Osteoblast (primary cell): ENCODE measurements around the gene PPP2R5C. TPM values are rescaled to one million over a fixed set of nuclear protein-coding genes. Genes with fewer than 3 reads are reported as not detected.

Source experiments
- DNase-seq: peaks from one replicate; pipeline ENCODE4 v3.0.0; 2011; ENCODE audit warnings: low spot score, mixed read lengths; ENCODE audit not compliant: insufficient read length; ENCODE audit errors: missing footprints
- H2AFZ ChIP-seq: 2 replicates; pipeline ENCODE4 v1.6.0; 2011; ENCODE audit warnings: mild to moderate bottlenecking, low read length
- H3K27ac ChIP-seq: 2 replicates; pipeline ENCODE4 v1.5.1; 2011; ENCODE audit warnings: mild to moderate bottlenecking, low read depth, low read length, moderate library complexity
- H3K27me3 ChIP-seq: 2 replicates; pipeline ENCODE4 v1.6.0; 2012; ENCODE audit warnings: mild to moderate bottlenecking, control low read depth, inconsistent platforms, low read length, moderate library complexity; ENCODE audit not compliant: insufficient read depth
- H3K36me3 ChIP-seq: 2 replicates; pipeline ENCODE4 v1.5.1; 2011; ENCODE audit warnings: mild to moderate bottlenecking, low read length, control low read depth, moderate library complexity; ENCODE audit not compliant: insufficient read depth
- H3K4me1 ChIP-seq: 2 replicates; pipeline ENCODE4 v1.5.1; 2011; ENCODE audit warnings: mild to moderate bottlenecking, low read length, control low read depth, moderate library complexity; ENCODE audit not compliant: insufficient read depth
- H3K4me2 ChIP-seq: 2 replicates; pipeline ENCODE4 v1.6.0; 2011; ENCODE audit warnings: mild to moderate bottlenecking, low read length; ENCODE audit not compliant: insufficient read depth
- H3K4me3 ChIP-seq: fragments of 200-600 bp; sonication (generic); 3 replicates; pipeline ENCODE4 v1.5.1; 2012; ENCODE audit warnings: mild to moderate bottlenecking, low read length, inconsistent platforms; ENCODE audit not compliant: insufficient read depth
- H3K79me2 ChIP-seq: 2 replicates; pipeline ENCODE4 v1.6.0; 2012; ENCODE audit warnings: mild to moderate bottlenecking, low read length, control low read depth, inconsistent platforms; ENCODE audit not compliant: insufficient read depth
- H3K9me3 ChIP-seq: 2 replicates; pipeline ENCODE4 v1.5.1; 2011; ENCODE audit warnings: low read depth, low read length, control low read depth
- H4K20me1 ChIP-seq: 2 replicates; pipeline ENCODE4 v1.6.0; 2012; ENCODE audit warnings: mild to moderate bottlenecking, low read length, control low read depth; ENCODE audit not compliant: insufficient read depth
- CTCF ChIP-seq: IDR thresholded peaks from 2 replicates; pipeline ENCODE4 v1.5.1; 2011; ENCODE audit warnings: mild to moderate bottlenecking, low read depth, low read length, moderate library complexity; ENCODE audit errors: extremely low read depth
- total RNA-seq: library from RNA; depleted of rRNA; stranded (reverse); fragments of >200 nt; gene quantifications from 2 replicates; pipeline ENCODE4 v1.2.3, GENCODE V29; 2012

The PPP2R5C gene
- total RNA-seq, 1 donor: 101 TPM

DNA sequence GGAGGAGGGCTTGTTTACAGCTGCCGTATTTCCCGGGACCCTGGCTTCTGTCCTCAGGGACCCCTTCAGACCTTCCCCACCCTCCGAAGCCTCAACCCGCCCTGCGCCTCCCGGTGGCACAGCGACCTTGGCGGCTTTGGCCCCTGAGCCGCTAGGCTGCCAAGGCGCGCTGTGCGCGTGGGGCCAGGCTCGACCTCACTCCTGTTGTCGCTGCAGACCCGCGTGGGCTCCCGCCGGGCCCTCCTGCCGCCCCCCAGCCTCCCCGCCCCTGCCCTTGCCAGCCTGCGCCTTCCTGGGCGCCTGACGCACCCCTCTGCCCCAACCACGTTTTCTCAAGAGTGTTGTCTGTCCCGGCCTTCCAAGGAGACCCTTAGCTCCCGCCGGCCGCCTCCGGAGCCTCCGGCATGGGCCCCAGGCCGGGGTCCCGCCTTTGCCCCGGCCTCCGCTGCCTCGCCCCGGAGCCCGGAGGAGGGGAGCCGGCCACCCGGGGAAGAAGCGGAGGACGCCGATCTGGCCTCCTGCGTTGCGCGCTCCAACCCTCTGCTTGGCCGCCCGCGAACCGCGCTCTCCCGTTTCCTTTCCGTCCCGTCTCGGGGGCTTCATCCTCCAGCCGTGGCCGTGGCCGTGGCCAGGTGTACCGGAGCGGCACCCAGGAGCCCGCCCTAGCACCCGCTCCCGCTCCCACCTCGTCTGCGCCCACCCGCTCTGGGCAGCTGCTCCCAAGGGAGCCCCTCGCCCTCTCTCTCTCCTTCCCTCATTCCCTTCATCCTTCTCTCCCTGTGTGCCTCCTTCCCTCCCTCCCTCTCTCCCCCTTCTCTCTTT is 19.9 kb downstream of the PPP2R5C start:
- Histone ChIP-seq H3K9me3 (no peaks in the 10 kb centered on the region), H3K4me1 (no peaks in the 10 kb centered on the region), H3K36me3 (no peaks in the 10 kb centered on the region), H4K20me1 (peaks cover 26% of the 10 kb centered on the region), H3K27ac (no peak overlapping the region), H2AFZ (no peak overlapping the region), H3K27me3 (peaks cover 24% of the 10 kb centered on the region), H3K4me3 (peak overlapping the region; percentile 68), H3K79me2 (no peaks in the 10 kb centered on the region), H3K4me2 (peak overlapping the region; percentile 84)
- TF ChIP-seq CTCF: no peak
- no peak for DNase-seq

DNA sequence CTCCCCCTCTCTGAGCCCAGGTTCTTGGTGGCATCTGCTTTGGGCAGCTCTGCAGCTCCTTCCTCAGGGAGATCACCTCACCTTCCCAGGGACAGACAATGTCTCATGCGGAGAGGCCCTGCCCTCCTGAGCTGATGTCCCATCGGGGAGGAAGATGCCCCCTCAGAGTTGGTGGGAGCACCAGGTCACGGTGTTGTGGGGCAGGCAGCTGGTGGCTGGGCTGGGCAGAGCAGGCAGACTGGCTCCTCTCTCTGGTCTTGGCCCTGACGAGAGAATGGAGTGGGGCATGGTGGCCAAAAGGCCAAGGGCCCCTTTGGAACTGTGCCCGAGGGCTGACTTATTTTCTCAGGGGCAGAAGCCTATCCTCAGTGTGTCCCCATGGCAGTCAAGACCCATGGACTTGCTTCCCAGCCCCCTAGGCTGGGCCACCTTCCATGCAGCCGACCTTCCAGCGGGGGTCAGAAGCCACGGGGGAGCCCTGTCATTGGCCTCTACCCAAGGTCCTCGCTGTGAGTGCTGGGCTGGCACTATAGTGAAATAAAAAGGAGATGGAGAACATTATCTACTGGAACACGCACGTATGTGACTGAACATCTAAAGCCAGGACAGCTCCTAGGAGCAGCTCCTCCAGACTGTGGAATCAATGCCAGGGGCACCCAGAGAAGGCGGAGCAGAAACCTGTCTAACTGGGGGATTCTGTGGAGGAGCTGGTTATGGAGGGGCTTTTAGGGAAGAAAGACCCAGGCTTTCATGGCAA is 21.9 kb downstream of the PPP2R5C start:
- H3K4me1 ChIP-seq: no peaks in the 10 kb centered on the region
- H3K4me3 ChIP-seq: no peak overlapping the region
- TF ChIP-seq CTCF: no peak
- DNase-seq: no peak
- H3K4me2 ChIP-seq: no peak overlapping the region
- no peaks in the 10 kb centered on the region for H3K9me3 ChIP-seq
- H3K36me3 ChIP-seq: no peaks in the 10 kb centered on the region
- H3K27me3 ChIP-seq: peaks cover 23% of the 10 kb centered on the region
- no peak overlapping the region for H3K27ac ChIP-seq
- H4K20me1 ChIP-seq: peaks cover 26% of the 10 kb centered on the region
- H3K79me2 ChIP-seq: no peaks in the 10 kb centered on the region
- H2AFZ ChIP-seq: no peak overlapping the region

- Histone ChIP-seq H3K4me1 (no peaks in the 10 kb centered on the region), H3K36me3 (no peaks in the 10 kb centered on the region), H3K27me3 (peaks cover 15% of the 10 kb centered on the region), H2AFZ (no peak overlapping the region), H3K79me2 (no peaks in the 10 kb centered on the region), H3K4me3 (no peak overlapping the region), H3K9me3 (no peaks in the 10 kb centered on the region), H4K20me1 (peaks cover 20% of the 10 kb centered on the region), H3K27ac (no peak overlapping the region), H3K4me2 (no peak overlapping the region)
- TF ChIP-seq CTCF: no peak
- no peak for DNase-seq
Observed at GRCh38 chr14:101784631-101785030, 23.1 kb downstream of the PPP2R5C start.

DNA sequence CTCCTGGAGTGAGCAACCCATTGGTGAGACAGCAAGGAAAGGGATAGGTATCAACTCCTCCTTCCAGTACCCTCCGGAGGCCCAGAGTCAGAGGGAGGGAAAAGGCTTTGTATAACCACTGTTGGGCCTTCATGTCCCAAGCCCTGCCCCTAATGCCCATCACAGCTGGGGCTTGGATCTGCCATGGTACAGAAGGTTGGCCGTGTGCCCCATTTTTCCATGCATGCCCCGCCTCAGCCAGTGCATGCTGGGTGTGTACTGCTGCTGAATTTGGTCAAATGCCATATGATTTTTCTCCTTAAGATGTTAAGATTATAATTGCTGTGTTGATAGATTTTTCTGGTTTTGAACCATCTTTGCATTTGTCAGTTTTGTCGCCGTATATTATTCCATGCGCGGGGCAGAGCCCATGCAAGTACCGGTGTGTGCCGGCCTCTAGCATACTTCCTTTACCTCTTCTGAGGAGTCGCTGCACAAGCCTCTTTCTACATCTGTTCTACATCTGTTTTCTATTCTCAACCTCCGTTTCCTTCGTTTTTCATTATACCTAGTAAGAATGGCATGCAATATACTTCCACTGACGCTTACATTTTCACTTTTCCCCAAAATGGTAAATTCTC is 26.6 kb downstream of the PPP2R5C start:
- H4K20me1 ChIP-seq: peaks cover 8% of the 10 kb centered on the region
- no peaks in the 10 kb centered on the region for H3K36me3 ChIP-seq
- H3K4me2 ChIP-seq: no peak overlapping the region
- peaks cover 3% of the 10 kb centered on the region for H3K4me1 ChIP-seq
- no peaks in the 10 kb centered on the region for H3K27me3 ChIP-seq
- H3K27ac ChIP-seq: no peak overlapping the region
- H3K4me3 ChIP-seq: no peak overlapping the region
- no peak for TF ChIP-seq CTCF
- H3K79me2 ChIP-seq: no peaks in the 10 kb centered on the region
- H2AFZ ChIP-seq: no peak overlapping the region
- no peak for DNase-seq
- H3K9me3 ChIP-seq: no peaks in the 10 kb centered on the region
